ENCODE results near the gene CISD2.
"Not testable (repeated sequence)": the region's sequence is repeated elsewhere in the genome, so short reads cannot be mapped to it uniquely, and the experiment has no call there.

Gene CISD2

GRCh38 chr4:102935716-102936115 lies 66.9 kb downstream of the CISD2 start:
- no peak for DNase-seq

- DNase-seq: not testable (repeated sequence)
Observed at GRCh38 chr4:102938063-102938462, 69.3 kb downstream of the CISD2 start.
